Large intestine (tissue), 3 donors: Measurements from ENCODE around the gene XPNPEP2. TPM values are rescaled to one million over a fixed set of nuclear protein-coding genes. Genes with fewer than 3 reads are reported as not detected.

Experiments used
- DNase-seq, 2 donors: peaks; one replicate each; pipeline versions ENCODE4 v3.0.0 to v3.0.0-alpha.2; 2013
- H3K27ac ChIP-seq: one replicate; pipeline ENCODE4 v1.5.1; 2013; ENCODE audit warnings: low read length
- H3K27me3 ChIP-seq: 2 replicates; pipeline ENCODE4 v1.6.1; 2013; ENCODE audit warnings: low read length; ENCODE audit not compliant: control insufficient read depth, insufficient read depth
- H3K36me3 ChIP-seq: 2 replicates; pipeline ENCODE4 v1.6.1; 2013; ENCODE audit warnings: low read length; ENCODE audit not compliant: control insufficient read depth, insufficient read depth
- H3K4me1 ChIP-seq: one replicate; pipeline ENCODE4 v1.6.1; 2013; ENCODE audit warnings: low read length; ENCODE audit not compliant: control insufficient read depth, insufficient read depth
- H3K4me3 ChIP-seq: one replicate; pipeline ENCODE4 v1.5.1; 2013; ENCODE audit warnings: low read length
- H3K9me3 ChIP-seq: one replicate; pipeline ENCODE4 v1.6.1; 2013; ENCODE audit warnings: mild to moderate bottlenecking, low read depth, low read length, moderate library complexity; ENCODE audit not compliant: control insufficient read depth
- WGBS: methylation state at CpG from one replicate; pipeline ENCODE4 v1.1.5; 2013; ENCODE audit warnings: low lambda C conversion rate; ENCODE audit not compliant: insufficient coverage; 5-methylcytosine and 5-hydroxymethylcytosine counted together
- polyA plus RNA-seq: library from polyadenylated mRNA; unstranded; fragments of 120-200 nt; gene quantifications from one replicate; pipeline ENCODE4 v1.2.1, GENCODE V29; 2013

XPNPEP2 gene
- polyA plus RNA-seq, 1 donor = 353 TPM

GRCh38 chrX:129717892-129718291, 20.9 kb upstream of the XPNPEP2 start:
- Histone ChIP-seq H3K27me3 (no peaks in the 10 kb centered on the region), H3K36me3 (no peaks in the 10 kb centered on the region), H3K4me1 (no peaks in the 10 kb centered on the region), H3K27ac (no peak overlapping the region), H3K4me3 (no peak overlapping the region), H3K9me3 (no peaks in the 10 kb centered on the region)
- no CpG with 5 or more reads among the region's 5 CpGs for WGBS
- no peak for DNase-seq

GRCh38 chrX:129718676-129719075, 20.1 kb upstream of the XPNPEP2 start:
- no peak for DNase-seq
- no peaks in the 10 kb centered on the region for H3K9me3 ChIP-seq
- no peak overlapping the region for H3K27ac ChIP-seq
- no peaks in the 10 kb centered on the region for H3K27me3 ChIP-seq
- no CpG with 5 or more reads among the region's 5 CpGs for WGBS
- H3K4me1 ChIP-seq = no peaks in the 10 kb centered on the region
- H3K36me3 ChIP-seq = no peaks in the 10 kb centered on the region
- H3K4me3 ChIP-seq = no peak overlapping the region

DNA sequence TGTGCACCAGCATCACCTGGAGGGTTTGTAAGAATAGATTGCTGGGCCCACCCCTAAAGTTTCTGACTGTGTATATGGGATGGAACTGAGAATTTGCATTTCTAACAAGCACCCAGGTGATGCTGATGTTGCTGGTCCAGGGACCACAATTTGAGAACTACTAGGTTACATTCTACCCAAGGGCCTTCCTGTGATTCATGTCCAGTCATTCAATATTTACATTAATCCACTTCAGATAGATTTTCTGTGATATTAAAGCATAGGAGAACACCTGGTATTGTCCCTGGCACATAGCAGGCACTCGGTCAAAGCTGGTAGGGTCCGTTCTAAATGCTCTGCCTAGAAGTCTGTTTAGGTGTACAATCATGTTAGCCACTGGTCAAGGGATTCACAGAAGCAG, 19.5 kb upstream of the XPNPEP2 start:
- no peak for DNase-seq
- no CpG with 5 or more reads among the region's 2 CpGs for WGBS
- Histone ChIP-seq H3K27me3 (no peaks in the 10 kb centered on the region), H3K4me3 (no peak overlapping the region), H3K36me3 (no peaks in the 10 kb centered on the region), H3K27ac (no peak overlapping the region), H3K9me3 (no peaks in the 10 kb centered on the region), H3K4me1 (no peaks in the 10 kb centered on the region)

DNA sequence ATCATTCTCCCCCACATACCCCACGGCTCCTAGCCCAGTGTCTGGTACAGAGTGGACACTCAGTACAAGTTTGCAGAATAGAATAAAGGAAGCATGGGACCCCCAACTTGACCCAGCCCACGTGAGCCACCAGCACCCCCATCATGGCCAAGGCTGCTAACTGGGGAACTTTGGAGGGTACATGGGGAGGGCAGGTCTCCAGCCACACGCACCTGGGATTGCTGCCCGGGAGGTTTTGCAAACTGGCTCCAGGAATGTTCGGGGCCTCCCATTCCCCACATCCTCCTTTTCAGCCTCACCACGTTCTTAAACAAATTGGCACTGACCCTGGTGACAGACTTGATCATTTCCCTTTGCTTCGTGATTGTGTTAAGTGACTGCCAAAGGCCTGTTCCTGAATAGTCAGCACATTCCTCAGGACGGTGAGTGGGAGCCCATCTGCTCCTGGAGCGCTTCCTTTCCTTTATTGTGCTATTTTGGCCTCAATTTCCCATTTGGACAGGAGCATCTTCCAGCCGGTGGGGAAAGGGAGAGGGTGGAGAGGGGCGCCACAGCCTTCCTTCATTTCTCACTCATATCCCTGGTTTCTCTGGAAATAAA, 18.7 kb upstream of the XPNPEP2 start:
- no peaks in the 10 kb centered on the region for H3K9me3 ChIP-seq
- no peaks in the 10 kb centered on the region for H3K4me1 ChIP-seq
- no peaks in the 10 kb centered on the region for H3K36me3 ChIP-seq
- no peak for DNase-seq
- H3K27ac ChIP-seq = no peak overlapping the region
- no CpG with 5 or more reads among the region's 11 CpGs for WGBS
- H3K27me3 ChIP-seq = no peaks in the 10 kb centered on the region
- H3K4me3 ChIP-seq = no peak overlapping the region

GRCh38 chrX:129720741-129721140, 18.0 kb upstream of the XPNPEP2 start:
- H3K4me3 ChIP-seq = no peak overlapping the region
- no peak overlapping the region for H3K27ac ChIP-seq
- H3K36me3 ChIP-seq = no peaks in the 10 kb centered on the region
- no peaks in the 10 kb centered on the region for H3K4me1 ChIP-seq
- no peaks in the 10 kb centered on the region for H3K27me3 ChIP-seq
- no CpG with 5 or more reads among the region's 6 CpGs for WGBS
- DNase-seq = no peak
- no peaks in the 10 kb centered on the region for H3K9me3 ChIP-seq

DNA sequence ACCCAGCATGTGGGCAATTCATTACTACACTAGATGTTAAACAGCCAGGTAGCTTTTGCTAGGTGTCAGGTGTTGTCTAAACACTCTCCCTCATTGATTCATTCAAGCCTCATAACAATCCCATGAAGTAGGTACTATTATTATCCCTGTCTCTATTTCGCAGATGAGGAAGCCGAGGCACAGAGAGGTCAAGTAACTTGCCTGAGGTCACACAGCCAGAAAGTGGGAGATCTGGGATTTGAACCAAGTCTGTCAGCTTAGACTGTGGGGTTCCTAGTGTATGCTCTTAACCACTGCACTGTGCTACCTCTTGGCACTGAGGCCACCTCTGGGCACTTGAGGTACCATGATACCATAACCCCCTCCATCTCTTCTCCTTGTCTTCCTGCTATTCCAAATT, 17.4 kb upstream of the XPNPEP2 start:
- WGBS = no CpG with 5 or more reads among the region's 2 CpGs
- no peak overlapping the region for H3K27ac ChIP-seq
- H3K9me3 ChIP-seq = no peaks in the 10 kb centered on the region
- H3K36me3 ChIP-seq = no peaks in the 10 kb centered on the region
- no peak for DNase-seq
- no peaks in the 10 kb centered on the region for H3K4me1 ChIP-seq
- H3K27me3 ChIP-seq = no peaks in the 10 kb centered on the region
- no peak overlapping the region for H3K4me3 ChIP-seq

DNA sequence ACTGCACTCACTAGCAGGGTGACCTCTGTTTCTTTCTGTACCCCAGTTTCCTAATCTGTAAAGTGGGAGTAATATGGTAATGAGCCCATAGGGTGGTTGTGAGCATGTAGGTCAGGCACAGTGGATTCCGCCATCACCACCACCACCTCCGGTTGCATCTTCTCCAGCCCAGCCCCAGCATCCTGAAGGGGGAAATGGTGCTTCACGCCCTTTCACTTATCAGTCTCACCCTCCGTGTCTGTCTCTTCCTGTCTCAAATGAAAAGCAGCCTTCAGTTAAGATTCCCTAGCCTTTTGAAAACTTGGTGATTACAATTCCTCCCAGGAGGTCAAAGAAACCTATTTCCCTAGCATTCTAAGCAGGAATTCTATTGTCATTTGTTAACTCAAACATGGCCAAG, 16.9 kb upstream of the XPNPEP2 start:
- Histone ChIP-seq H3K27ac (no peak overlapping the region), H3K9me3 (no peaks in the 10 kb centered on the region), H3K4me3 (no peak overlapping the region), H3K4me1 (no peaks in the 10 kb centered on the region), H3K27me3 (no peaks in the 10 kb centered on the region), H3K36me3 (no peaks in the 10 kb centered on the region)
- DNase-seq = no peak
- WGBS = no CpG with 5 or more reads among the region's 4 CpGs

DNA sequence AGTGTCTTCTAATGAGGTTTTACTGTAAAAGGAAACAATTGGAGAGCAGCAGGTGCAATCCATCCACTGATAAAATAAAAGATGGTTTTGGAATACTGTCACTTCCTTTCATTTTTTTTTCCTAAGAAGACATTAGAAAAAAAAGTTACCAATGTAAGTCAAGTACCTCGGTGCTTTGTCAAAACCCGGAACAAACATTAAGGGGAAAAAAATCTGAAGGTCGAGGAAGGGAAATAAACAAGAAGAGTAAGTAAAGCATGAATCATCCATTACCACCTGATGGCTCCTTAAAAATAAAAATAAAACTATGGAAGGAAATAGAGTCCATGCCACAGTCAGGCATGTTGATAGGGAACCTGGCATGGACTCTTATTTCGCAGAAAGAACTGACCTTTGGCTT, 15.3 kb upstream of the XPNPEP2 start:
- DNase-seq = no peak
- H3K4me3 ChIP-seq = no peak overlapping the region
- no CpG with 5 or more reads among the region's 4 CpGs for WGBS
- H3K4me1 ChIP-seq = no peaks in the 10 kb centered on the region
- H3K27ac ChIP-seq = no peak overlapping the region
- H3K27me3 ChIP-seq = no peaks in the 10 kb centered on the region
- H3K36me3 ChIP-seq = no peaks in the 10 kb centered on the region
- H3K9me3 ChIP-seq = no peaks in the 10 kb centered on the region

GRCh38 chrX:129724754-129725153, 14.0 kb upstream of the XPNPEP2 start:
- H3K4me3 ChIP-seq = no peak overlapping the region
- H3K4me1 ChIP-seq = no peaks in the 10 kb centered on the region
- no peaks in the 10 kb centered on the region for H3K9me3 ChIP-seq
- no peak overlapping the region for H3K27ac ChIP-seq
- no peak for DNase-seq
- H3K27me3 ChIP-seq = no peaks in the 10 kb centered on the region
- WGBS = 83% methylated on average over 1 of the region's 4 CpGs
- no peaks in the 10 kb centered on the region for H3K36me3 ChIP-seq

GRCh38 chrX:129726307-129727111, 12.3 kb upstream of the XPNPEP2 start:
- no CpG with 5 or more reads among the region's 4 CpGs for WGBS
- no peak overlapping the region for H3K4me3 ChIP-seq
- H3K9me3 ChIP-seq = no peaks in the 10 kb centered on the region
- peak in 1 of 2 donors; percentile 50 for DNase-seq
- no peaks in the 10 kb centered on the region for H3K4me1 ChIP-seq
- no peaks in the 10 kb centered on the region for H3K27me3 ChIP-seq
- no peak overlapping the region for H3K27ac ChIP-seq
- no peaks in the 10 kb centered on the region for H3K36me3 ChIP-seq

- peaks cover 4% of the 10 kb centered on the region for H3K4me1 ChIP-seq
- H3K27ac ChIP-seq = no peak overlapping the region
- H3K9me3 ChIP-seq = no peaks in the 10 kb centered on the region
- WGBS = no CpG with 5 or more reads among the region's 4 CpGs
- DNase-seq = no peak
- H3K36me3 ChIP-seq = no peaks in the 10 kb centered on the region
- H3K27me3 ChIP-seq = no peaks in the 10 kb centered on the region
- no peak overlapping the region for H3K4me3 ChIP-seq
Measured at GRCh38 chrX:129728061-129728460, 10.7 kb upstream of the XPNPEP2 start.
